Right lobe of liver (tissue), 4 donors: ENCODE results near the gene MGME1.

Experiments
- CTCF ChIP-seq, 4 donors: fragments of 200-600 bp in 3 of 4; fragments of 450-650 bp in 1 of 4; IDR thresholded peaks; one replicate each; pipeline versions ENCODE4 v1.5.1 to v1.8.0; 2016 to 2022; ENCODE audit warnings: antibody characterized with exemption in 4 of 4, mild to moderate bottlenecking in 2 of 4
- POLR2A ChIP-seq: fragments of 450-650 bp; IDR thresholded peaks from one replicate; pipeline ENCODE4 v1.6.1; 2017; ENCODE audit warnings: antibody characterized with exemption, mild to moderate bottlenecking
- donor health status: DM: no; HTN: no; CAD: no.
- donor health status: DM: no; HTN: no; CAD: no.
- donor health status: DM: no; HTN: yes; CAD: no.

- TF ChIP-seq CTCF (IDR thresholded peaks at IDR 0.05) = no peak
- no peak for TF ChIP-seq POLR2A
Measured at GRCh38 chr20:18024606-18025127, 55.8 kb downstream of the MGME1 start.
